HT-29 (cell line): Measurements from ENCODE around the gene PNMA6E. TPM values are rescaled to one million over a fixed set of nuclear protein-coding genes. Genes with fewer than 3 reads are reported as not detected.

Experiments used
- DNase-seq: peaks from one replicate; pipeline ENCODE4 v3.0.0-alpha.2; 2015; ENCODE audit warnings: low spot score
- total RNA-seq: library from RNA; depleted of rRNA; stranded (reverse); fragments of >200 nt; shearing (Covaris generic); gene quantifications from 2 replicates; pipeline ENCODE4 v1.2.3, GENCODE V29; 2014; rRNA removed

Gene PNMA6E
- not detected in 2 replicates for total RNA-seq

DNA sequence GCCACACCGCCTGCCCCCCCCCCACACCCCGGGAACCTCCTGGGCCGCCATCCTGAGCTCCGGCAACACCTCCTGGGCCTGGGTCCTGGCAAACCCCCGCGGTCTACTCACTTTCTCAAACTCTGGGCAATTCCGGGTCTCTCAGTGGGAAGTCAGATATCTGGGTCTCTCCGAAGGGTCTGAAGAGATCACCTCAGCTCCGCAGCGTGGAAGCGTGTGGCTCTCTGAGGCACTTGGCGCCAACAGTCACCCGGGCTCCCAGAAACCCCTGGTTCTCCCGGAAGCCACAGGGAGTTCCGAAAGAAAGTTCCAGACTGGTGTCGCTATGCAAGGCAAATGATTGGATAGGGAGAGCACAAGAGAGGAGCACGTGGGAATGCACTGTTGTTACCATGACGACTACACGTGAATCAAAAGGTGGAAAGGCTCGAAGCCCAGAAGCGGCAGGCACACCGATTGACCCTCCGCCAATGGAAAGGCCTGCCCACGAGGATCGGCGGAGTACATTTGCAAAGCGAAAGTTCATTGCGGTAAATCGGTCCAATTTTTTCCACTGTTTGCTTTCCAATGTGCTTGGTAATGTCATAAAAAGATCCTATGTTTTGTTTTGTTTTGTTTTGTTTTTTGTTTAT lies at the start of gene PNMA6E:
Gene PNMA6E (minus strand): TSS at position 218 of the 632 bp plus-strand sequence. CDS start 2,501 bp downstream, outside the sequence.
- DNase-seq: no peak

GRCh38 chrX:153450949-153451277 lies 49.8 kb upstream of the PNMA6E start:
- DNase-seq: no peak

DNA sequence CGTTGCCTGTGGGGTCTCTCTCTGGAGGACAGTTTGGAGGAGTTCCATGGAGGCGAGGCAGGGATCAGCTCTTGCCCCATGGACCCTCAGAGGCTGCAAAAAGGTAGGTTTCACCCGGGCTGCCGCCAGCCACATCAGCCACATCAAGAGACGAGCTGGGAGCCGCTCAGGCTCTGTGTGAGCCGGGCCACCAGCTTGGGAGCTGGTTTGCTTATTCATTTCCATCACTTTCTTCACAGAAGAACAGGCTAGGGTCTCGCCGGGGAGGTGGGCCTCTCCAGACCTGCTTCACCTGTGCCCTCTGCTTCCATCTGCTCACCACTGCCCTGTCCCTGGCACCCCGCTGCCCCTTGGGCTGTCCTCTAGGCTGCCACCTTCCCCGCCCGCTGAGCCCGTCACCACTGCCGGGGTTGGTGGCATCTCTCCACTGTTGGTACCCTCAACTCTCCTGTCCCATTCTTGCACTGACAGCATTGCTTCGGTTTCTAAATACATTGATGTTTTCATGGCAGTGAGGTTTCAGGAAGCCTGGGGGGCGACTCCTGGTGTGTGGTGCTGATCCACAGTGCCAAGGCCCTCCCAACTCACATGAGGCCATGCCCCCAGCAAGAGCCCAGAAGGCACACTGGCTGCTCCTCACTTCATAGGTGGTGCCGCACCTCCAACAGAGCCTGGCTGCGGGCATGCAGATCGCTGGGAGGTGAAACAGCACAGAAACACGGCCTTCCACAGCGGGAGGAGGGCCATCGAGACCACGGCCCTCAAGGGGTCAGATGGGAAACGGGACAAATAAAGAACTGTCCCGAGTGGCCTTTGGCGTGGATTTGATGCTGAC lies 49.2 kb upstream of the PNMA6E start:
- DNase-seq: no peak

- DNase-seq: no peak
Measured at GRCh38 chrX:153449368-153450113, 48.4 kb upstream of the PNMA6E start.

DNA sequence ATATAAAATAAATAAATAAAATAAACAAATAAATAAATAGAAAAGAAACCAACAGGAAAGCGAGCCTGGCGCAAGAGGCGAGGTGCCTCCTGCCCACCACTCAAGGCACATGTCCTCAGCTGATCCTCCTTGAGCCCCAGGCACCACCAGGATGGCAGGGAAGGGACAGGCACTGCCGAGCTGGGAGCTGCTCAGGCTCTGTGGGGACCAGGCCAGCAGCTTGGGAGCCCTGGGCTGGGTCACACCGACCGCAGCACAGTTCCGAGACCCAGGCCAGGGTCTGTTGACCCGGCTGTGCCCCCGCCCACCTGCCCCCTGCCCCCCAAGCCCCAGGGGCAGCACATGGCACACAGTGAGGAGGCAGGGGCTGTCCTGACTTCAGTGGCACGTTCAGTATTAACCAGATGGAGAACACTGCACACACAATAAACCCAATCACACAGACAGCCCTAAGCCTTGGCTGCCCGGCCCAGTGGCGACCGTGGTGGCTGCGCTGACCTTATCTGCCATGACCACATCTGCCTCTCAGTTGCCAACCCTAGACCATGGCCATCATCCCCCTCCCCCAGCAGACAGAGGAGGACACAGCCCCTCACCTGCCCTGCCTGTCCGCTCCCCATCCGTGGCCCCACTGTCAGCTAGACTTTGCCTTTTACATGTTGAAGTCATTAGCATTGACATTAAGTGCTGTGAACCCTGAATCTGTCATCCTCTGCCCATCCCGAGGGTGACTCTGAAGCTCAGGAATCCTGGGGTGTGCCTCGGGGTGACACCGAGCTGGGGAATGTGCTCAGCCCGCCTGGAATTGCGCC lies 47.6 kb upstream of the PNMA6E start:
- DNase-seq: no peak

DNA sequence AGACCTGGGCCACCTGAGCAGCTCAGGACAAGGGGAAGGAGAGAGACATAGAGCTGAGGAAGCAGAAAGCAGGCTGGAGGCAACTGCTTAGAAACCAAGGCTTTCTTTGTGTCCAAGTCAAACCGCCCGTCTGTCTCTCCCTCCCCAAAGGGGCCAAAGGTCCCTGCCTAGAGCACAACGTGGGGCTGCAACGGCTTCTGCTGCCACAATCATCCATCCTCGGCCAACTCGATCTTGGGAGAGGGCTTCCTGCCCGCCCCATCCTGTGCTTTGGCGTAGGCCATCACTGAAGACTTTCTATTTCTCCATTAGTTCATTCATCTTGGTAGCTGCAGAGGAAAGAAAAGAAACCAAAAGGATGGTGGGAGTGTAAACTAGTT lies 46.4 kb upstream of the PNMA6E start:
- no peak for DNase-seq

- DNase-seq: no peak
Measured at GRCh38 chrX:153446950-153447580, 45.9 kb upstream of the PNMA6E start.

- DNase-seq: no peak
Measured at GRCh38 chrX:153446636-153446936, 45.4 kb upstream of the PNMA6E start.

DNA sequence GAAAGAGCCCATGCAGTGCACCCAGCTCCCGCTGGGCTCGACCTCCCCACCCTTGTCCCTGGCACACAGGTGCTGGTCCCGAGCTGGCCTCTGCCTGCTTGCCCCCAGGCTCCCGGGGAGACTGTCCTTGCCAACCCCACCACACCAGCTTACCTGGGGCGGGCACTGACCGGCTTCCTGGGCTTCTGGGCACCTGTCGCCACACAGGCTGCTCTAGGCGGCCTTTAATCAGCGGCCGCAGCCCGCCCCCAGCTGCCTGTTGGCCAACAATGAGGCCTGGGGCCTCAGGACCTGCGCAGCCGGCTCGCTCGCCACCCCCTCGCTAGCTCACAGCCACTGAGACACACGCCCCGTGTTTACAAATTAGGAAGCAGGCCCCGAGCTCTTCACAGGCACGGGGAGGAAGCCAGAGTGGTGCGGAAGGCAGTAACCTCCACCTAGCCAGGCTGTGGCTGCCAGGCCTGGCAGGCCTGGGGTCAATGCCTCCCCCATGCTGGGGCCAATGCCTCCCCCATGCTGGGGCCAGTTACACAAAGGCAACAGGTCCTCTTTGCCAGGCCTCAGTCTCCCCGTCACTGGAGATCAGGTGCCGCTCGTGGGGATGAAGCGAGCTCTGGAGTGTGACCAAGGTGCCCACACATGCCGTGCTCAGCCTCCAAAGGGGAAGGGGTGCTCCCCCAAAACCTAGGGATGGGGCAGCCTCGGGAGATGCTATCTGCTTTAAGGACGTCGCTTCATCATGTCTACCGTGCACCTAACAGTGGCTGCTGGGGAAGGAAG lies 44.9 kb upstream of the PNMA6E start, which contains the start of gene TREX2:
Gene TREX2 (minus strand): TSS at position 201 of the 780 bp plus-strand sequence. CDS start 626 bp downstream, outside the sequence.
- DNase-seq: no peak

DNA sequence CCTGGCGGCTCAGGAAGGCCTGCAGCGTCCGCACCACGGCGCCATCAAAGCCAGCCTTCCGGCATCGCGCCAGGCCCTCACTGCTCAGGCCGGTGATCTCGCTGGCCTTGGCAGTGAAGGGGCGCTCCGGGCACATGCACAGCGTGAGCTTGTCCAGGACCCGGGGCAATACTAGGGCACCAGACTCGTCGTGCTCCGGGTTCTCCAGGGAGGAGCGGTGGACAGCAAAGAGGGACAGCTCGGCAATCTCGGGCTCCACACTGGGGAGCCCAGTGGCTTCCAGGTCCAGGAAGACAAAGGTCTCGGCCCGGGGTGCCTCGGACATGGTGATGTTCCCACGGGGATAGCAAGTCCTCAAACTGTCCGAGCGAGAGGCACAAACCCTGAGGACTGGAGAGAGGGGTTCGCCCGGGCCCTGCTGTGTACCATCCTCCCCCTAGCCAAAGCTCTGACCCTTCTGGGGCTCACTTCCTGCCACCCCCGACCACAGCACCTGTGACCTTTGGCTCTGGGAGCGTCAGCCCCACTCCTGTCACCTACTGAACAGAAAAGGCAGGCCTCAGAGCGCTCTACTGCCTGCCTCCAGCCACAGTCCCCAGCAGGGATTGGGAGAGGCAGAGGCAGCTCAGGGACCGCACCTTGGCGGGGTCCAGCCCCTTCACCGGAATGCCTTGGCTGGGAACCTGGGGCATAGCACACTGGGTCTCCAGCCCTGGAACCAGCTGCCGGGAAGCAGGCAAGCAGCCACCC lies 44.1 kb upstream of the PNMA6E start:
- no peak for DNase-seq

DNA sequence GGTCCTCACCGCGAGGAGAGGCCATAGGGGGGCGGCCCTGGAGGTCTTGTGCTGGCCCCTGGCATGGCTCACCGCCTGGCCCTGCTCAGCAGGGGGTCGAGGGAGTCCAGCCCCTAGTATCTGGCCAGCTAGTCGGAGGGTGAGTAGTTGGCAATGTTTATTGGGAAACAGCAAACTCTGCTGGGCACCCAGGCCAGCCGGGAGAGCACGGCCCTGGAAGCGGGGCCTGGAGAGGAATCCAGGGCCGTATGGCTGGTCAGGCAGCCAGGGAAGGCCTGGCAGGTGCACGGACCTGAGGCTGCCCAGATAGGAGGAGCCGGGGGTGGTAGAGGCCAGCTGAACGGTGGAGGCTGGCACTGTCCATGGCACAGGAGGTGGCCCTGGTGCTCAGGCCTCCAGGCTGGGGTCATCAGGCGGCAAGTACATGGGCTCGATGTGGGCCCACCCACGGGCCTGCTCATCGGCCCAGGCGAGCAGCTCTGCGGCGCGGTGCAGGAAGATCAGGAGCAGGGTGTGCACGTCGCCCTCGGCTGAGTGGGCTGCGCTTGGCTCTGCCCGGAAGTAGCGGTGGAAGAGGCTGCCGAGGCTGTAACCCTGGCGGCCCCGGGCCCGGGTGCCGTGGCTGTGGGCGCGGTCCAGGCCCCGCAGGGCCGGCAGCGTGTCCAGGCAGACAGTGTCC lies 43.3 kb upstream of the PNMA6E start:
- DNase-seq: no peak

GRCh38 chrX:153443476-153444332 lies 42.6 kb upstream of the PNMA6E start:
- DNase-seq: no peak

DNA sequence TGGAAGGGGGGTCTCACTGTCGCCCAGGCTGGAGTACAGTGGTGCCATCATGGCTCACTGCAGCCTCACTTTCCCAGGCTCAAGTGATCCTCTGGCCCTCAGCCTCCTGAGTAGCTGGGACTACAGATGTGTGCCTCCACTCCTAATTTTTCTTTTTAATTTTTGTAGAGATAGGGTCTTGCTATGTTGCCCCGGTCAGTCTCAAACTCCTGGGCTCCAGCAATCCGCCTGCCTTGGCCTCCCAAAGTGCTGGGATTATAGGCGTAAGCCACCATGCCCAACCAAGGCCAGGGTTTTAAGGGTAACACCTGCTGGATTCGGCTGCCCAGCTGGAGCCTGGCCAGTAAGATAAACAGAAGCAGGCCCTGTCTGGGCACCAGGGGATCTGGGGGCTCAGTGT lies 41.3 kb upstream of the PNMA6E start:
- no peak for DNase-seq

DNA sequence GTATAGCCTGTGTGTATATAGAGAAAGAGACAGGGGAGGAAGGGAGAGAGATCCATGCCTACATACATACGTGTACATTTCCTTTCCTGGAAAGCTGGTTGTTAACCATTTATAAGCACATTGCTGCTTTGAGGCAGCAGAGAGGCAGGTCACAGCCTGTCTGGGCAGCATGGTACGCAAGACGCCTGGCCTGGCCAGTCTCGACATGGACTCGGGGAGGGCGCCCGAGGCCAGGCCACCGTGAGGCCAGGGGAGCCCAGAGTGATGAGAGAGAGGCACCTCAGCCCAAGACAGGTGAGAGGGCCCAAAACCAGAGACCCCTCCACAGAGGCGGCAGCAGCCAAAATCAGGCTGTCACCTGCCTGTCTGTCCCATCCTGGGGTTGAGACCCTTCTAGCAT lies 40.8 kb upstream of the PNMA6E start:
- DNase-seq: no peak

- DNase-seq: no peak
Measured at GRCh38 chrX:153441296-153441695, 40.1 kb upstream of the PNMA6E start.

DNA sequence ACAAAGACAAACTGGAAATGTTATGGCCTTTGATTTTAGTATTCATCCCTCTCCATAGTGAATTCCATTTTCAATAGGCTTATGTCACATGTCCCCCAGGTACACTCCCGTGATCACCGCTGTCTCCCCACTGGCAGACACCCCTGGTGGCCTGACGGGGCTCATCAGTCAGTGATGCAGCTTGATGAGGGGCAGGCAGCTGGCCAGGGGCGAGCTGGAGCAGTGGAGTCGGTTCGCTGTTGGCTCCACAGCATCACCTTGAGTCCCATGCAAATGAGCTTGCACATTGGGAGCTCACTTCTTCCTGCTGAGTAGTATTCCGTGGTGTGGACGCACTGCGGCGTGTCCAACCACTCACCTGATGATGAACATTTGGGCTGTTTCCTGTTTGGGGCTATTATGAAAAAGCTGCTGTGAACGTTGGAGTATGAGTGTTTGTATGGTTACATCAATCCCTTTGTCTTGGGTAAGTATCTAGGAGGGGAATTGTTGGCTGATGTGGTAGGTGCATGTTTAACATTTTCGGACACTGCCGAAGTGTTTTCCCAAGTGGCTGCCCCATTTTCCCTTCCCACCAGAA lies 39.5 kb upstream of the PNMA6E start:
- no peak for DNase-seq

GRCh38 chrX:153439977-153440376 lies 38.8 kb upstream of the PNMA6E start:
- no peak for DNase-seq

DNA sequence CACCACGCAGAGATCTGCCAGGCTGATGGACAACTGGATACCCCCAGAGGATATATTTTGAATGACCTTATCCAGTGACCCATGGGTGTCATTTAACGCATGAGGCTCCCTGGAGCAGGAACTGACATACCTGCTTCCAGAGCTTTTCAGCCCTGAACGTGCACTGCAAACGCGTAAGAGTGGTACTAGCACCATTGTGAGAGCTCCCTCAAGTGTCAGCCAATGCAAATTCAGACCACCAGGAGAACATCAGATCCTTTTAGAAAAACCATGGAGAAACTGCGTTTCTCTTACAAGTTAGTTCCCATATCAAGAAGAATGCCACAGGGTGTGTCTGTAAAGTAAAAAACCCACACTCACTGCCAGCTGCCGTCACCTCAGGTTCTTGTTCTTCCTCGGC lies 37.4 kb upstream of the PNMA6E start:
- peak; percentile 39 for DNase-seq
